HG03196 (cell line): ENCODE data around the gene KIF21A.
"Not testable (repeated sequence)": the region's sequence is repeated elsewhere in the genome, so short reads cannot be mapped to it uniquely, and the experiment has no call there.

Experiments
- ATAC-seq: cut with Tn5 transposase; IDR thresholded peaks from one replicate; pipeline ENCODE4 v1.9.1; 2021; ENCODE audit not compliant: unreplicated experiment

KIF21A gene

GRCh38 chr12:39443081-39443928, at the start of gene KIF21A:
TSS of gene KIF21A (minus strand) at chr12:39443120. CDS start at chr12:39442970, 150 bp downstream.
- ATAC-seq: peak; percentile 95

GRCh38 chr12:39490500-39491282, 47.8 kb upstream of the KIF21A start:
- no peak for ATAC-seq

- ATAC-seq: no peak
These were observed 40.7 kb upstream of the KIF21A start for GRCh38 chr12:39483597-39483996.

- ATAC-seq: no peak
These were observed 40.1 kb upstream of the KIF21A start for GRCh38 chr12:39483042-39483441.

GRCh38 chr12:39476894-39477293, 34.0 kb upstream of the KIF21A start:
- no peak for ATAC-seq

- ATAC-seq: no peak
These were observed 33.2 kb upstream of the KIF21A start for GRCh38 chr12:39476121-39476520.

- not testable (repeated sequence) for ATAC-seq
These were observed 32.2 kb upstream of the KIF21A start for GRCh38 chr12:39475136-39475535.

- ATAC-seq: peak; percentile 68
These were observed 24.5 kb upstream of the KIF21A start for GRCh38 chr12:39467432-39467870.

- no peak for ATAC-seq
These were observed 22.2 kb upstream of the KIF21A start for GRCh38 chr12:39464976-39465695.

GRCh38 chr12:39461059-39461458, 18.1 kb upstream of the KIF21A start:
- no peak for ATAC-seq

GRCh38 chr12:39459027-39459434, 16.1 kb upstream of the KIF21A start:
- no peak for ATAC-seq

GRCh38 chr12:39451977-39452376, 9.1 kb upstream of the KIF21A start:
- no peak for ATAC-seq

GRCh38 chr12:39448038-39448437, 5.1 kb upstream of the KIF21A start:
- no peak for ATAC-seq

- no peak for ATAC-seq
These were observed 949 bp upstream of the KIF21A start for GRCh38 chr12:39443929-39444209.

- ATAC-seq: no peak
These were observed 164 bp downstream of the KIF21A start for GRCh38 chr12:39442831-39443080.

- peak; percentile 26 for ATAC-seq
These were observed 723 bp downstream of the KIF21A start for GRCh38 chr12:39441963-39442830.

- ATAC-seq: no peak
These were observed 1.5 kb downstream of the KIF21A start for GRCh38 chr12:39441189-39441962.

- ATAC-seq: no peak
These were observed 2.1 kb downstream of the KIF21A start for GRCh38 chr12:39440781-39441180.

- ATAC-seq: no peak
These were observed 2.8 kb downstream of the KIF21A start for GRCh38 chr12:39440101-39440500.

GRCh38 chr12:39435531-39435930, 7.4 kb downstream of the KIF21A start:
- no peak for ATAC-seq
